GM19035 (cell line): Measurements from ENCODE around the gene ZNF883.

Experiments used
- ATAC-seq: cut with Tn5 transposase; IDR thresholded peaks from one replicate; pipeline ENCODE4 v1.9.1; 2021; ENCODE audit not compliant: unreplicated experiment

The ZNF883 gene

DNA sequence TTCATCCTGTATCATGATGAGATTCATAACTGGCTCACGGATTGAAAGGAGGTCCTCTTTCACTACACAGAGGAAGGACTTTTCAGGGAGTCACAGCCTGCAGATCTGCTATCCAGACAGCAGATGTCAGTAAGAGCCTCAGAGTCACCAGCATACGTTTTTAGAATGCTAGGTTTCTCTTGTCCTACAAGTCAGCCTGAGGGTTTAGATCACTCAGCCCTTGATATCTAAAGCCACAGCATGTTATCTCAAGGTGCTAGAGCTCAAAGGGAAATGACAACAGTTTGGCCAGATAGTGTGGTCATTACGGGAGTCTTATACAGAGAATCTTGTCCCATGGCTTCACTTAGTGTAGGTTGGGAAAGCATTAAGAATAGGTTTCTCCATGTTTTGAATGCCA, 90.4 kb downstream of the ZNF883 start:
- peak; percentile 59 for ATAC-seq

DNA sequence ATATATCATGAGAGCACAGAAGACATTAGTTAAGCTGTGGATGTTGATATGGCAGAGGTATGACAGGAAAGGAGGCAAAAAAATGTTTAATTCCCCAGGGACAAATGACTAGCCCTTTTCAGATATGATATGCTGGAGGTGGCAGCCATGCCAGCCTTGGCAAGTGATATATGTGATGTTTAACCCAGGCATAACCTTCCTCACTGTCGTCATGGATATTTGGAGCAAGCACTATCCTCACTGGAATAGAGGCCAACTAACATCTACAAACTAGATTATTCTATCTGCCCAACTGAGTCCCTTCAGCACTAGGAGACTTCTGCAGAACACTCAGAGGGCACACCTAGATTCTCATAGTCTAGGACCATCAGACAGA, 94.0 kb downstream of the ZNF883 start:
- ATAC-seq, result no peak

DNA sequence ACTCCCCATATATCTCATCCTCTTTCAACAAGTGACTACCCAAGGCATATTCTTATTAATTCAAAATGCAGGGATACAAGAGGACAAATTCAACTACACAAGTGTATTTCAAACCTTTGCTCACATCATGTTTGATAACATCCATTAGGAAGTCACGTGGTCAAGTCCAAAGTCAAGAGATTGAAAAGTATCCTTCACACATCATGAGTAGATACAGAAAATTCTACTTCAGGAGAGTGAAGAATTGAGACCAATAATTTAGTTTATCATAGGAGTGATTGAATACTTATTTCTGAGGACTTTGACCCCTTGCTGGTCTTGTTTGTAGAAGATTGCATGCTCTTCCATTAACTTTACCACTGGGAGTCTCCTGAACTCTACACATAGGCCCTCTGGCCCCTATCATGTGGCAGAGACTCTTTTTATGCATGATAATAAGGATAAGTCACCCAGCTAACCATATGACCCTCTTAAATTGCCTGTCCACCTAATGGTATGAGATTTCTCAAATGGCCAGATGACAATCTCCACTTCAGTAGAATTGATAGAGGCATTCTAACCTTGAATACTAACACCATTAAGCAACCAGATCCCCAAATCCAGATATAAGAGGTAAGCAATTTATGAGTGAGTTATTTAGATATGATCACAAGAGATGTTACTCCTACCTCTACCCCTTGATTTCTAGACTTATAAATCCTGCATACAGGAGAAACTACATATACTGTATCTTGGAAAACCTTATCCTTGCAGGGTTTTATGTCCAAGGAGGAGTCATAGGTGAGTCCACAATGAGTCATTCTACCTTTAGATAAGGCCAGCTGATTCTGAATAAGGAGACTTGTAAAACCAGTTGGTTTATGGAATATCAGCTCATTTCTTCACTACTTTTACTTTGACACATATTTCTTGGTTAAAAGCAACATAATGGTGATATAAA, 94.7 kb downstream of the ZNF883 start:
- ATAC-seq, result no peak

DNA sequence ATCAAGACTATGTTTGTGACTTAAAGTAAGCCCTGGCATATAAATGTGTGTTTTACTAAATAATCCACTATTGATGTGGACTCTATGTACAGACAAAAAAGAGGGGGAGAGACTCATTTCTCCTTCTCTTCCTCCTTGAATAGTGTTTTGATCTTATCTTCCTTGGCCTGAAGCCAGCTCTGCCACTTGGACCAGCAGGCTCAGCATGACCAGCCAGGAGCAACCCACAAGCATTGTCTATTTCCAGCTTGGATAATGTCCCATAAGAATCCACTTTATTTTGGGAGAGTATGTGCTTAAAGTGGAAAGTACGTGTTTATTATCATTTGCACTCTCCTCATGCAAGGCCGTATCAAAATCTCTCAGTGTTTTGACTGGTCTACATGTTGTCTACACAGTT, 97.5 kb downstream of the ZNF883 start:
- no peak for ATAC-seq

DNA sequence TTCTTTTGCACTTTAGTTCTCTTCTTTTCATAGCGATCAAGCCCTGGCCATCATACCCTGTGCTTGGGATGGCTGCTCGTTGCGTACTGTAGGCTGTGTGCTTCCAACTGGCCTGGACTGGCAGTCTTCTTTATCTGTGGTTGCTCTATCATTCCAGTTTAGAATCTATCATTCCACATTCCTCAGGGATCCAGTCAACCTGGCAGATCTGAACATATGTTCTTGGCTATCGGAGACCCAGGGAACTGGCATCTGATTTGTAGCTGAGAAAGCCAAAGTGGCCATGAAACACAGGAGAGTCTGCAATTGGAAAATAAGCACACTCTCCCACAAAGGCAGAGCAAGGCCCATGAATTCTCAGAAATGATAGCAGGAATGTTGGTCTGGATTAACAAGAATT, 98.7 kb downstream of the ZNF883 start:
- no peak for ATAC-seq

DNA sequence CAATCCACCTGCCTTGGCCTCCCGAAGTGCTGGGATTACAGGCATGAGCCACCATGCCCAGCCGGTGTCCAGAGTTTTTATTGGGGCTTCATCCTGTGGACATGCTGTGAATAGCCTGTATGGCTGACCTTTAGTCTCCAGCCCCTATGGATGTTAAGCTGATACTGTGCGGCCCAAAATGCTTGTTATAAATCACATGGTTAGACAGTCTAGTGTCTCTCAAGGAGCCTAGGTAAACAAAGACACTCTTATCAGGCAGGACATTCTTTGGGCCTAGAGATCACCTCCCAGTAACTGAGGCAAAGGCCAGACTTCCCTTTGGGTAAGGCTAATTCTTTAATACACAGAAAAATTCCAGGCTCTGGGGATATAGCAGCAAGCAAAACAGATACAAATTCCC, 99.4 kb downstream of the ZNF883 start:
- ATAC-seq, result no peak

DNA sequence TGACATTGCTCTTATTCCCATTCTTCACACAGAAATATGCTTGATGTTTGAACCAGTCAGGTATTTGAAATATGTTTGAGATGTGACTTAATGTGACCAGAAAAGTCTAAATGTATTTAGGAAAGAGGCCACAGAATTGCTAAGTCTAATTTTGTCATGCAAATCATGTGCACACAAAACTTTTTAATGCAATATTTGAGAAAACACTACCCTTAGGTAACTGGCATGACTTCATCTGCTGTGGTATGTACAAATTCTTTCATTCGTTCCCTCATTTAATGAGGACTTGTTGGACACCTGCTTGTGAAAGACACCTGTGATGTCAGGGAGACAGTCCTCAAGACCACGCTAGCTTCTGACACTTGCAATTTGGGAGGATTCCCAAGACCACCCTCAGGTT, 100.3 kb downstream of the ZNF883 start:
- ATAC-seq, result no peak
